OCI-LY1 (cell line): ENCODE results near the gene MYF6.

ENCODE experiments used
- H2AFZ ChIP-seq: fragments of 200-600 bp; sonication (generic), shearing (Covaris generic); 2 replicates; pipeline ENCODE4 v1.6.0; 2014; ENCODE audit warnings: antibody characterized with exemption, mild to moderate bottlenecking, low read length
- H3F3A ChIP-seq: fragments of 200-600 bp; sonication (generic), shearing (Covaris generic); 2 replicates; pipeline ENCODE4 v1.6.0; 2014; ENCODE audit warnings: mild to moderate bottlenecking, antibody characterized with exemption, low read length, moderate library complexity; ENCODE audit not compliant: insufficient read depth
- H3K27ac ChIP-seq: fragments of 200-600 bp; sonication (generic); 2 replicates; pipeline ENCODE4 v1.5.1; 2014; ENCODE audit warnings: low read length, mixed run types, mild to moderate bottlenecking, low read depth; ENCODE audit not compliant: poor library complexity, severe bottlenecking
- H3K27me3 ChIP-seq: fragments of 200-600 bp; sonication (generic); 2 replicates; pipeline ENCODE4 v1.6.0; 2014; ENCODE audit warnings: antibody characterized with exemption, mild to moderate bottlenecking, low read length, moderate library complexity; ENCODE audit not compliant: insufficient read depth
- H3K36me3 ChIP-seq: fragments of 200-600 bp; sonication (generic); 2 replicates; pipeline ENCODE4 v1.6.1; 2014; ENCODE audit warnings: mild to moderate bottlenecking, antibody characterized with exemption, low read length, moderate library complexity, mixed read lengths; ENCODE audit not compliant: insufficient read depth
- H3K4me1 ChIP-seq: fragments of 200-600 bp; sonication (generic); 2 replicates; pipeline ENCODE4 v1.5.1; 2014; ENCODE audit warnings: mild to moderate bottlenecking, low read length, moderate library complexity; ENCODE audit not compliant: insufficient read depth, severe bottlenecking
- H3K4me2 ChIP-seq: fragments of 200-600 bp; sonication (generic), shearing (Covaris generic); 2 replicates; pipeline ENCODE4 v1.6.1; 2014; ENCODE audit warnings: low read length
- H3K4me3 ChIP-seq: fragments of 200-600 bp; sonication (generic); 2 replicates; pipeline ENCODE4 v1.5.1; 2014; ENCODE audit warnings: low read length, low read depth, mild to moderate bottlenecking, mixed read lengths; ENCODE audit not compliant: poor library complexity, severe bottlenecking
- H3K79me2 ChIP-seq: fragments of 200-600 bp; shearing (Covaris generic); 2 replicates; pipeline ENCODE4 v1.6.1; 2016; ENCODE audit warnings: mixed run types, low read length, mixed read lengths; ENCODE audit not compliant: insufficient read depth
- H3K9ac ChIP-seq: fragments of 200-600 bp; sonication (generic), shearing (Covaris generic); 2 replicates; pipeline ENCODE4 v1.6.1; 2014; ENCODE audit warnings: mild to moderate bottlenecking, low read length, mixed read lengths
- H3K9me2 ChIP-seq: fragments of 200-600 bp; sonication (generic), shearing (Covaris generic); 2 replicates; pipeline ENCODE4 v1.6.1; 2014; ENCODE audit warnings: low read depth, mild to moderate bottlenecking, low read length, mixed read lengths
- H3K9me3 ChIP-seq: fragments of 200-600 bp; shearing (Covaris generic); 2 replicates; pipeline ENCODE4 v1.6.1; 2014; ENCODE audit warnings: low read length, mixed read lengths
- H4K20me1 ChIP-seq: fragments of 200-600 bp; sonication (generic), shearing (Covaris generic); 2 replicates; pipeline ENCODE4 v1.6.0; 2016; ENCODE audit warnings: mild to moderate bottlenecking, low read length; ENCODE audit not compliant: insufficient read depth
- CTCF ChIP-seq: fragments of 200-600 bp; sonication (generic), shearing (Covaris generic); IDR thresholded peaks from 2 replicates; pipeline ENCODE4 v1.5.1; 2017; ENCODE audit warnings: mild to moderate bottlenecking, antibody characterized with exemption, low read length, moderate library complexity, mixed read lengths
- EZH2 ChIP-seq: fragments of 200-600 bp; sonication (generic), shearing (Covaris generic); IDR thresholded peaks from 2 replicates; pipeline ENCODE4 v1.8.0; 2017; ENCODE audit warnings: borderline replicate concordance, mixed run types, mild to moderate bottlenecking, antibody characterized with exemption, low read length, moderate library complexity, mixed read lengths

Gene MYF6

GRCh38 chr12:80713419-80713818 lies 6.0 kb downstream of the MYF6 start:
- no peak overlapping the region for H3K4me3 ChIP-seq
- no peaks in the 10 kb centered on the region for H3K27me3 ChIP-seq
- no peak overlapping the region for H3K9ac ChIP-seq
- no peaks in the 10 kb centered on the region for H3F3A ChIP-seq
- H3K4me2 ChIP-seq, result no peak overlapping the region
- H3K9me2 ChIP-seq, result no peaks in the 10 kb centered on the region
- no peak overlapping the region for H2AFZ ChIP-seq
- H3K79me2 ChIP-seq, result no peaks in the 10 kb centered on the region
- H3K9me3 ChIP-seq, result no peaks in the 10 kb centered on the region
- H3K36me3 ChIP-seq, result no peaks in the 10 kb centered on the region
- TF ChIP-seq CTCF (no peak), EZH2 (no peak)
- H3K4me1 ChIP-seq, result no peaks in the 10 kb centered on the region
- no peaks in the 10 kb centered on the region for H4K20me1 ChIP-seq
- no peak overlapping the region for H3K27ac ChIP-seq

GRCh38 chr12:80714055-80714454 lies 6.6 kb downstream of the MYF6 start:
- no peak overlapping the region for H3K4me2 ChIP-seq
- H3F3A ChIP-seq, result no peaks in the 10 kb centered on the region
- H3K36me3 ChIP-seq, result no peaks in the 10 kb centered on the region
- no peaks in the 10 kb centered on the region for H3K27me3 ChIP-seq
- H3K9me3 ChIP-seq, result no peaks in the 10 kb centered on the region
- no peaks in the 10 kb centered on the region for H3K9me2 ChIP-seq
- H3K4me3 ChIP-seq, result no peak overlapping the region
- no peak overlapping the region for H3K27ac ChIP-seq
- no peaks in the 10 kb centered on the region for H3K79me2 ChIP-seq
- no peaks in the 10 kb centered on the region for H4K20me1 ChIP-seq
- no peak overlapping the region for H2AFZ ChIP-seq
- H3K4me1 ChIP-seq, result no peaks in the 10 kb centered on the region
- no peak overlapping the region for H3K9ac ChIP-seq
- TF ChIP-seq CTCF, result no peak
- TF ChIP-seq EZH2, result no peak

GRCh38 chr12:80714846-80715245 lies 7.4 kb downstream of the MYF6 start:
- Histone ChIP-seq H3K4me1 (no peaks in the 10 kb centered on the region), H3K27ac (no peak overlapping the region), H3K4me2 (no peak overlapping the region), H3K9me3 (no peaks in the 10 kb centered on the region), H2AFZ (no peak overlapping the region), H3K4me3 (no peak overlapping the region), H3K27me3 (no peaks in the 10 kb centered on the region), H3F3A (no peaks in the 10 kb centered on the region), H4K20me1 (no peaks in the 10 kb centered on the region), H3K9me2 (no peaks in the 10 kb centered on the region), H3K9ac (no peak overlapping the region), H3K36me3 (no peaks in the 10 kb centered on the region), H3K79me2 (no peaks in the 10 kb centered on the region)
- TF ChIP-seq EZH2 (no peak), CTCF (no peak)
